ENCODE results near the gene IDH3A. TPM values are rescaled to one million over a fixed set of nuclear protein-coding genes. Genes with fewer than 3 reads are reported as not detected.

IDH3A gene
- total RNA-seq, 1 donor from 2014 or later, result 71.6 TPM

- Histone ChIP-seq H3K9me3 (no peaks in the 10 kb centered on the region), H3K36me3 (no peaks in the 10 kb centered on the region), H3K27ac (no peak overlapping the region), H3K27me3 (no peaks in the 10 kb centered on the region), H3K4me1 (no peaks in the 10 kb centered on the region), H3K4me3 (no peak overlapping the region)
- DNase-seq (no peak), ATAC-seq (no peak)
- intact Hi-C loops (cut with DNase I), result no loop called here
- no peak for TF ChIP-seq CTCF (IDR thresholded peaks at IDR 0.05)
These were observed 59.2 kb downstream of the IDH3A start for GRCh38 chr15:78208341-78208844.

- DNase-seq, result no peak
- intact Hi-C loops (cut with DNase I), result no loop called here
- no peak overlapping the region for H3K4me3 ChIP-seq
- no peak for TF ChIP-seq CTCF (IDR thresholded peaks at IDR 0.05)
- H3K27ac ChIP-seq, result no peak overlapping the region
- H3K9me3 ChIP-seq, result no peaks in the 10 kb centered on the region
- no peaks in the 10 kb centered on the region for H3K27me3 ChIP-seq
- ATAC-seq, result no peak
- H3K36me3 ChIP-seq, result no peaks in the 10 kb centered on the region
- H3K4me1 ChIP-seq, result no peaks in the 10 kb centered on the region
These were observed 59.9 kb downstream of the IDH3A start for GRCh38 chr15:78208887-78209645.

GRCh38 chr15:78209646-78210348 lies 60.6 kb downstream of the IDH3A start:
- no peaks in the 10 kb centered on the region for H3K4me1 ChIP-seq
- no peaks in the 10 kb centered on the region for H3K9me3 ChIP-seq
- no peak overlapping the region for H3K27ac ChIP-seq
- ATAC-seq, result no peak
- H3K27me3 ChIP-seq, result no peaks in the 10 kb centered on the region
- intact Hi-C loops (cut with DNase I), result no loop called here
- DNase-seq, result no peak
- H3K4me3 ChIP-seq, result no peak overlapping the region
- no peak for TF ChIP-seq CTCF (IDR thresholded peaks at IDR 0.05)
- H3K36me3 ChIP-seq, result no peaks in the 10 kb centered on the region

GRCh38 chr15:78210349-78210717 lies 61.2 kb downstream of the IDH3A start:
- Histone ChIP-seq H3K27ac (no peak overlapping the region), H3K27me3 (no peaks in the 10 kb centered on the region), H3K4me3 (no peak overlapping the region), H3K4me1 (no peaks in the 10 kb centered on the region), H3K36me3 (no peaks in the 10 kb centered on the region), H3K9me3 (no peaks in the 10 kb centered on the region)
- TF ChIP-seq CTCF (IDR thresholded peaks at IDR 0.05), result no peak
- intact Hi-C loops (cut with DNase I), result no loop called here
- DNase-seq (no peak), ATAC-seq (no peak)

- Histone ChIP-seq H3K9me3 (no peaks in the 10 kb centered on the region), H3K27ac (no peak overlapping the region), H3K4me3 (no peak overlapping the region), H3K36me3 (no peaks in the 10 kb centered on the region), H3K27me3 (no peaks in the 10 kb centered on the region), H3K4me1 (no peaks in the 10 kb centered on the region)
- ATAC-seq (no peak), DNase-seq (no peak)
- no peak for TF ChIP-seq CTCF (IDR thresholded peaks at IDR 0.05)
- intact Hi-C loops (cut with DNase I), result no loop called here
These were observed 62.2 kb downstream of the IDH3A start for GRCh38 chr15:78211189-78211921.
